GM18909 (cell line): ENCODE measurements around the gene DNAJC1.

Source experiments
- ATAC-seq: cut with Tn5 transposase; IDR thresholded peaks from one replicate; pipeline ENCODE4 v1.9.1; 2021; ENCODE audit warnings: mild to moderate bottlenecking; ENCODE audit not compliant: unreplicated experiment, poor library complexity

The DNAJC1 gene

DNA sequence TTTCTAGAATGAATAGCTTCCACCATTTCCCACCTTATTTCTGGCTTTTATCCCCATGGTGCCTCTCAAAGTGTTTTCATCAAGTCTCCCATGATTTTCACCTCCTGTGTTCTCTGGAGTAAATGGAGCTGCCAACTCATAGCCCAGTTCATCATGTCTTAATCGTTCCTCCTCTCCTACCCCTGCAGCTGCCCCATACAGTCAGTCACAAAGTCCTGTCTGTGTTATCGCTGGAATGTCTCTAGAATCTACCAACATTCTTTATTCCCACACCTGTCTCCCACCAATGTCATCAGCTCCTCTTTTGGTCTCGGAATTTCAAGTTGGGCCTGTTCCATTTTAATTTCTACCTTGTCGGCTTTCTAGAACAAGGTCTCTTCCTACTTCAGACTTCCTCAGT lies 290.6 kb downstream of the DNAJC1 start:
- ATAC-seq = no peak

DNA sequence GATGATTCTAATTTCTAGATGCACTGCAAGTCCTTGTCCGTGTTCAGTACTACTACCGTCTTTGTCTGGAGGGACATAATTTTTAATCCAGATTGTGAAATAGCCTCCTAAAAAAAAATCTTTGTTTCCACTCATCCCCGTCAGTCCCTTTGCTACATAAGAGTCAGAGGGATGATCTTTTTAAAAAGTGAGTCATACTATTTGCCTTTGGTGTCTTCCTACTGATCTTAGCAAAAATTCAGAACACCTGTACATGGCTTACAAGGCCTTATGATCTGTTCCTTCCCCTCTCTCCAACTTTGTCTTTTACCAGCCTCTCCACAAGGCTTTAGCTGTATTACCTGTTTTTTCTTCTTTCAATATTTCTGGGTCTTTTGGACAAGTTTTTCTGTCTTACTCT lies 296.0 kb downstream of the DNAJC1 start:
- ATAC-seq = no peak
